Measurements from ENCODE around the gene APOL3.
"Not testable (repeated sequence)": the region's sequence is repeated elsewhere in the genome, so short reads cannot be mapped to it uniquely, and the experiment has no call there.

Gene APOL3

GRCh38 chr22:36192542-36192941 lies 32.0 kb upstream of the APOL3 start:
- DNase-seq = peak; percentile 8

- DNase-seq = peak; percentile 30
These were observed 30.7 kb upstream of the APOL3 start for GRCh38 chr22:36191106-36191836.

GRCh38 chr22:36187862-36188261 lies 27.3 kb upstream of the APOL3 start:
- not testable (repeated sequence) for DNase-seq

GRCh38 chr22:36185828-36186624 lies 25.5 kb upstream of the APOL3 start:
- DNase-seq = no peak

- peak; percentile 25 for DNase-seq
These were observed 24.0 kb upstream of the APOL3 start for GRCh38 chr22:36184433-36185025.

- peak; percentile 27 for DNase-seq
These were observed 22.9 kb upstream of the APOL3 start for GRCh38 chr22:36183446-36183845.

GRCh38 chr22:36182857-36183256 lies 22.3 kb upstream of the APOL3 start:
- peak; percentile 36 for DNase-seq

GRCh38 chr22:36182056-36182455 lies 21.5 kb upstream of the APOL3 start:
- peak; percentile 31 for DNase-seq

- no peak for DNase-seq
These were observed 20.4 kb upstream of the APOL3 start for GRCh38 chr22:36180928-36181327.

- peak; percentile 94 for DNase-seq
These were observed 19.7 kb upstream of the APOL3 start for GRCh38 chr22:36180038-36180880.

GRCh38 chr22:36177160-36177559 lies 16.6 kb upstream of the APOL3 start:
- peak; percentile 25 for DNase-seq

GRCh38 chr22:36175892-36176291 lies 15.3 kb upstream of the APOL3 start:
- no peak for DNase-seq

GRCh38 chr22:36171941-36172340 lies 11.4 kb upstream of the APOL3 start:
- DNase-seq = no peak

GRCh38 chr22:36166518-36167220 lies 6.1 kb upstream of the APOL3 start:
- DNase-seq = peak; percentile 43

GRCh38 chr22:36166086-36166485 lies 5.5 kb upstream of the APOL3 start:
- no peak for DNase-seq

GRCh38 chr22:36165141-36165540 lies 4.6 kb upstream of the APOL3 start:
- no peak for DNase-seq

GRCh38 chr22:36164621-36165020 lies 4.1 kb upstream of the APOL3 start:
- DNase-seq = no peak

GRCh38 chr22:36163497-36163896 lies 2.9 kb upstream of the APOL3 start:
- peak; percentile 54 for DNase-seq

- peak; percentile 65 for DNase-seq
These were observed 1.8 kb upstream of the APOL3 start for GRCh38 chr22:36162127-36163034.

- peak; percentile 77 for DNase-seq
These were observed 1.2 kb upstream of the APOL3 start for GRCh38 chr22:36161793-36162126.

All from activated effector memory CD4-positive, alpha-beta T cell treated with anti-CD3 and anti-CD28 coated beads, Interleukin-2, amount 50 U/mL, for 16 hours (primary cell).